ENCODE results near the gene EPHB4. TPM values are rescaled to one million over a fixed set of nuclear protein-coding genes. Genes with fewer than 3 reads are reported as not detected.

Gene EPHB4
- polyA plus RNA-seq (2012; ENCODE audit: insufficient read depth, insufficient read length), result 4.1 TPM

GRCh38 chr7:100827330-100828226, at the start of gene EPHB4:
TSS of gene EPHB4 (minus strand) at chr7:100827523. CDS start at chr7:100827030, 493 bp downstream.
- H3K4me3 ChIP-seq (ENCODE audit: low read length), result no peak within 1 kb of the TSS
- DNase-seq (ENCODE audit: low read depth, low spot score), result no peak

GRCh38 chr7:100875356-100875751, 48.0 kb upstream of the EPHB4 start:
- peak overlapping the region; percentile 97 for H3K4me3 ChIP-seq (ENCODE audit: low read length)
- no peak for DNase-seq (ENCODE audit: low read depth, low spot score)

GRCh38 chr7:100874577-100875355, 47.4 kb upstream of the EPHB4 start, which contains the start of gene SRRT:
TSS of gene SRRT (plus strand) at chr7:100875103. CDS start at chr7:100875591, 488 bp downstream.
- DNase-seq (ENCODE audit: low read depth, low spot score), result peak; percentile 98
- H3K4me3 ChIP-seq (ENCODE audit: low read length), result peak within 1 kb of the TSS; percentile 97

GRCh38 chr7:100874300-100874576, 46.9 kb upstream of the EPHB4 start:
- H3K4me3 ChIP-seq (ENCODE audit: low read length), result peak overlapping the region; percentile 97
- DNase-seq (ENCODE audit: low read depth, low spot score), result no peak

GRCh38 chr7:100873599-100874299, 46.4 kb upstream of the EPHB4 start:
- no peak for DNase-seq (ENCODE audit: low read depth, low spot score)
- H3K4me3 ChIP-seq (ENCODE audit: low read length), result peak overlapping the region; percentile 97

GRCh38 chr7:100867776-100868485, 40.6 kb upstream of the EPHB4 start:
- H3K4me3 ChIP-seq (ENCODE audit: low read length), result no peak overlapping the region

GRCh38 chr7:100867040-100867775, 39.9 kb upstream of the EPHB4 start, which contains the start of gene TRIP6:
TSS of gene TRIP6 (plus strand) at chr7:100867387. CDS start at chr7:100867498, 111 bp downstream.
- DNase-seq (ENCODE audit: low read depth, low spot score), result no peak
- no peak within 1 kb of the TSS for H3K4me3 ChIP-seq (ENCODE audit: low read length)

More at GRCh38 chr7:100867776-100868485, 40.6 kb upstream of the EPHB4 start:
- DNase-seq (ENCODE audit: low read depth, low spot score), result no peak

- H3K4me3 ChIP-seq (ENCODE audit: low read length), result no peak overlapping the region
- no peak for DNase-seq (ENCODE audit: low read depth, low spot score)
These were observed 39.4 kb upstream of the EPHB4 start for GRCh38 chr7:100866729-100867039.

GRCh38 chr7:100865938-100866728, 38.8 kb upstream of the EPHB4 start:
- no peak for DNase-seq (ENCODE audit: low read depth, low spot score)
- no peak overlapping the region for H3K4me3 ChIP-seq (ENCODE audit: low read length)

- no peak for DNase-seq (ENCODE audit: low read depth, low spot score)
- no peak overlapping the region for H3K4me3 ChIP-seq (ENCODE audit: low read length)
These were observed 38.1 kb upstream of the EPHB4 start for GRCh38 chr7:100865372-100865911.

- no peak overlapping the region for H3K4me3 ChIP-seq (ENCODE audit: low read length)
- no peak for DNase-seq (ENCODE audit: low read depth, low spot score)
These were observed 37.0 kb upstream of the EPHB4 start for GRCh38 chr7:100864263-100864845.

GRCh38 chr7:100863406-100863950, 36.2 kb upstream of the EPHB4 start:
- H3K4me3 ChIP-seq (ENCODE audit: low read length), result no peak overlapping the region
- DNase-seq (ENCODE audit: low read depth, low spot score), result no peak

- DNase-seq (ENCODE audit: low read depth, low spot score), result no peak
- no peak overlapping the region for H3K4me3 ChIP-seq (ENCODE audit: low read length)
These were observed 34.3 kb upstream of the EPHB4 start for GRCh38 chr7:100861616-100861985.

GRCh38 chr7:100860702-100861615, 33.6 kb upstream of the EPHB4 start:
- DNase-seq (ENCODE audit: low read depth, low spot score), result no peak
- H3K4me3 ChIP-seq (ENCODE audit: low read length), result no peak overlapping the region

- no peak overlapping the region for H3K4me3 ChIP-seq (ENCODE audit: low read length)
These were observed 32.5 kb upstream of the EPHB4 start for GRCh38 chr7:100859856-100860255.

GRCh38 chr7:100856871-100857282, 29.6 kb upstream of the EPHB4 start:
- DNase-seq (ENCODE audit: low read depth, low spot score), result no peak

More at GRCh38 chr7:100859856-100860255, 32.5 kb upstream of the EPHB4 start:
- no peak for DNase-seq (ENCODE audit: low read depth, low spot score)

More at GRCh38 chr7:100856871-100857282, 29.6 kb upstream of the EPHB4 start:
- no peak overlapping the region for H3K4me3 ChIP-seq (ENCODE audit: low read length)

Measured in Jurkat, Clone E6-1 (cell line).